ENCODE measurements around the gene LRBA. TPM values are rescaled to one million over a fixed set of nuclear protein-coding genes. Genes with fewer than 3 reads are reported as not detected.

The LRBA gene
- total and polyA plus RNA-seq, 9 donors: 20.7 to 30.5 (median 27.7) TPM

GRCh38 chr4:150694438-150694837, 320.6 kb downstream of the LRBA start:
- Histone ChIP-seq H3K4me3 (ENCODE audit: low read length) (no peak overlapping the region), H3K27ac (ENCODE audit: low read length) (no peak overlapping the region), H3K36me3 (ENCODE audit: control insufficient read depth, insufficient read depth, low read length) (no peaks in the 10 kb centered on the region), H3K27me3 (ENCODE audit: control insufficient read depth, insufficient read depth, low read length) (no peaks in the 10 kb centered on the region), H3K4me1 (ENCODE audit: control insufficient read depth, insufficient read depth, low read length) (no peaks in the 10 kb centered on the region), H3K9me3 (replicated peaks; ENCODE audit: control insufficient read depth, low read depth, low read length) (no peaks in the 10 kb centered on the region)
- no peak for DNase-seq
- WGBS (ENCODE audit: insufficient coverage): no CpG with 5 or more reads among the region's 2 CpGs

- 71% methylated on average over 1 of the region's 2 CpGs for WGBS (ENCODE audit: insufficient coverage)
- Histone ChIP-seq H3K36me3 (ENCODE audit: control insufficient read depth, insufficient read depth, low read length) (no peaks in the 10 kb centered on the region), H3K27me3 (ENCODE audit: control insufficient read depth, insufficient read depth, low read length) (no peaks in the 10 kb centered on the region)
Measured at GRCh38 chr4:150683775-150684350, 331.2 kb downstream of the LRBA start.

GRCh38 chr4:150682126-150682525, 333.0 kb downstream of the LRBA start:
- WGBS (ENCODE audit: insufficient coverage): no CpG with 5 or more reads among the region's 1 CpG
- H3K4me3 ChIP-seq (ENCODE audit: low read length): no peak overlapping the region
- H3K27me3 ChIP-seq (ENCODE audit: control insufficient read depth, insufficient read depth, low read length): no peaks in the 10 kb centered on the region
- no peaks in the 10 kb centered on the region for H3K4me1 ChIP-seq (ENCODE audit: control insufficient read depth, insufficient read depth, low read length)
- no peaks in the 10 kb centered on the region for H3K36me3 ChIP-seq (ENCODE audit: control insufficient read depth, insufficient read depth, low read length)
- H3K9me3 ChIP-seq (replicated peaks; ENCODE audit: control insufficient read depth, low read depth, low read length): no peaks in the 10 kb centered on the region
- no peak for DNase-seq
- H3K27ac ChIP-seq (ENCODE audit: low read length): no peak overlapping the region

More at GRCh38 chr4:150683775-150684350, 331.2 kb downstream of the LRBA start:
- Histone ChIP-seq H3K4me1 (ENCODE audit: control insufficient read depth, insufficient read depth, low read length) (no peaks in the 10 kb centered on the region), H3K4me3 (ENCODE audit: low read length) (no peak overlapping the region), H3K9me3 (replicated peaks; ENCODE audit: control insufficient read depth, low read depth, low read length) (no peaks in the 10 kb centered on the region), H3K27ac (ENCODE audit: low read length) (no peak overlapping the region)
- no peak for DNase-seq

- DNase-seq: no peak
- H3K4me1 ChIP-seq (ENCODE audit: control insufficient read depth, insufficient read depth, low read length): no peaks in the 10 kb centered on the region
- H3K27me3 ChIP-seq (ENCODE audit: control insufficient read depth, insufficient read depth, low read length): no peaks in the 10 kb centered on the region
- H3K9me3 ChIP-seq (replicated peaks; ENCODE audit: control insufficient read depth, low read depth, low read length): no peaks in the 10 kb centered on the region
- H3K4me3 ChIP-seq (ENCODE audit: low read length): no peak overlapping the region
- no peaks in the 10 kb centered on the region for H3K36me3 ChIP-seq (ENCODE audit: control insufficient read depth, insufficient read depth, low read length)
- no peak overlapping the region for H3K27ac ChIP-seq (ENCODE audit: low read length)
Measured at GRCh38 chr4:150681063-150681462, 334.0 kb downstream of the LRBA start.

GRCh38 chr4:150680651-150681050, 334.4 kb downstream of the LRBA start:
- no peaks in the 10 kb centered on the region for H3K36me3 ChIP-seq (ENCODE audit: control insufficient read depth, insufficient read depth, low read length)
- no peaks in the 10 kb centered on the region for H3K27me3 ChIP-seq (ENCODE audit: control insufficient read depth, insufficient read depth, low read length)
- H3K4me3 ChIP-seq (ENCODE audit: low read length): no peak overlapping the region
- no peaks in the 10 kb centered on the region for H3K9me3 ChIP-seq (replicated peaks; ENCODE audit: control insufficient read depth, low read depth, low read length)
- no peaks in the 10 kb centered on the region for H3K4me1 ChIP-seq (ENCODE audit: control insufficient read depth, insufficient read depth, low read length)
- DNase-seq: no peak
- no CpG with 5 or more reads among the region's 5 CpGs for WGBS (ENCODE audit: insufficient coverage)
- no peak overlapping the region for H3K27ac ChIP-seq (ENCODE audit: low read length)

GRCh38 chr4:150679765-150680343, 335.2 kb downstream of the LRBA start:
- no peak overlapping the region for H3K4me3 ChIP-seq (ENCODE audit: low read length)
- H3K27ac ChIP-seq (ENCODE audit: low read length): no peak overlapping the region
- no peaks in the 10 kb centered on the region for H3K36me3 ChIP-seq (ENCODE audit: control insufficient read depth, insufficient read depth, low read length)
- no peak for DNase-seq
- no peaks in the 10 kb centered on the region for H3K4me1 ChIP-seq (ENCODE audit: control insufficient read depth, insufficient read depth, low read length)
- H3K9me3 ChIP-seq (replicated peaks; ENCODE audit: control insufficient read depth, low read depth, low read length): no peaks in the 10 kb centered on the region
- H3K27me3 ChIP-seq (ENCODE audit: control insufficient read depth, insufficient read depth, low read length): no peaks in the 10 kb centered on the region
- no CpG with 5 or more reads among the region's 3 CpGs for WGBS (ENCODE audit: insufficient coverage)

- H3K27ac ChIP-seq (ENCODE audit: low read length): no peak overlapping the region
- no peaks in the 10 kb centered on the region for H3K4me1 ChIP-seq (ENCODE audit: control insufficient read depth, insufficient read depth, low read length)
- H3K4me3 ChIP-seq (ENCODE audit: low read length): no peak overlapping the region
- WGBS (ENCODE audit: insufficient coverage): no CpG with 5 or more reads among the region's 5 CpGs
- peak; percentile 11 for DNase-seq
- no peaks in the 10 kb centered on the region for H3K27me3 ChIP-seq (ENCODE audit: control insufficient read depth, insufficient read depth, low read length)
- H3K9me3 ChIP-seq (replicated peaks; ENCODE audit: control insufficient read depth, low read depth, low read length): no peaks in the 10 kb centered on the region
- no peaks in the 10 kb centered on the region for H3K36me3 ChIP-seq (ENCODE audit: control insufficient read depth, insufficient read depth, low read length)
Measured at GRCh38 chr4:150679018-150679764, 335.9 kb downstream of the LRBA start.

GRCh38 chr4:150673793-150674192, 341.3 kb downstream of the LRBA start:
- H3K4me3 ChIP-seq (ENCODE audit: low read length): no peak overlapping the region
- no peaks in the 10 kb centered on the region for H3K4me1 ChIP-seq (ENCODE audit: control insufficient read depth, insufficient read depth, low read length)
- WGBS (ENCODE audit: insufficient coverage): no CpG with 5 or more reads among the region's 2 CpGs
- no peak for DNase-seq
- no peak overlapping the region for H3K27ac ChIP-seq (ENCODE audit: low read length)
- H3K27me3 ChIP-seq (ENCODE audit: control insufficient read depth, insufficient read depth, low read length): no peaks in the 10 kb centered on the region
- H3K36me3 ChIP-seq (ENCODE audit: control insufficient read depth, insufficient read depth, low read length): no peaks in the 10 kb centered on the region
- no peaks in the 10 kb centered on the region for H3K9me3 ChIP-seq (replicated peaks; ENCODE audit: control insufficient read depth, low read depth, low read length)

- H3K36me3 ChIP-seq (ENCODE audit: control insufficient read depth, insufficient read depth, low read length): no peaks in the 10 kb centered on the region
- no peaks in the 10 kb centered on the region for H3K9me3 ChIP-seq (replicated peaks; ENCODE audit: control insufficient read depth, low read depth, low read length)
- no peak overlapping the region for H3K27ac ChIP-seq (ENCODE audit: low read length)
- H3K4me1 ChIP-seq (ENCODE audit: control insufficient read depth, insufficient read depth, low read length): no peaks in the 10 kb centered on the region
- 100% methylated on average over 1 of the region's 2 CpGs for WGBS (ENCODE audit: insufficient coverage)
- no peak overlapping the region for H3K4me3 ChIP-seq (ENCODE audit: low read length)
- no peak for DNase-seq
- no peaks in the 10 kb centered on the region for H3K27me3 ChIP-seq (ENCODE audit: control insufficient read depth, insufficient read depth, low read length)
Measured at GRCh38 chr4:150668824-150669223, 346.3 kb downstream of the LRBA start.

GRCh38 chr4:150664935-150665334, 350.1 kb downstream of the LRBA start:
- Histone ChIP-seq H3K27ac (ENCODE audit: low read length) (no peak overlapping the region), H3K4me1 (ENCODE audit: control insufficient read depth, insufficient read depth, low read length) (no peaks in the 10 kb centered on the region), H3K9me3 (replicated peaks; ENCODE audit: control insufficient read depth, low read depth, low read length) (no peaks in the 10 kb centered on the region), H3K4me3 (ENCODE audit: low read length) (no peak overlapping the region), H3K36me3 (ENCODE audit: control insufficient read depth, insufficient read depth, low read length) (peaks cover 2% of the 10 kb centered on the region), H3K27me3 (ENCODE audit: control insufficient read depth, insufficient read depth, low read length) (no peaks in the 10 kb centered on the region)
- no CpG with 5 or more reads among the region's 2 CpGs for WGBS (ENCODE audit: insufficient coverage)
- DNase-seq: no peak

All from muscle of leg (tissue), 11 donors.